GM12892 (cell line): ENCODE measurements around the gene PARP12.

Experiments
- POLR2A ChIP-seq: IDR thresholded peaks from 2 replicates; pipeline ENCODE4 v1.6.1; 2011; ENCODE audit warnings: low read depth, low read length, control low read depth
- POLR2AphosphoS5 ChIP-seq: IDR thresholded peaks from 2 replicates; pipeline ENCODE4 v1.6.1; 2011; ENCODE audit warnings: low read depth, low read length, control low read depth
- TAF1 ChIP-seq: IDR thresholded peaks from 2 replicates; pipeline ENCODE4 v1.6.1; 2011; ENCODE audit warnings: low read depth, mild to moderate bottlenecking, control low read depth, low read length, borderline replicate concordance

- no peak for TF ChIP-seq TAF1
- no peak for TF ChIP-seq POLR2A
- TF ChIP-seq POLR2AphosphoS5 = no peak
Measured at GRCh38 chr7:139990571-139991268, 72.0 kb downstream of the PARP12 start.
